22Rv1 (cell line): ENCODE measurements around the gene RAPGEF4.

Experiments
- H3K27ac ChIP-seq: fragments of 450-650 bp; 2 replicates; pipeline ENCODE4 v1.5.1; 2017
- ZFX ChIP-seq: fragments of 450-650 bp; IDR thresholded peaks from 2 replicates; pipeline ENCODE4 v1.6.1; 2017; ENCODE audit warnings: antibody characterized with exemption, borderline replicate concordance
- TF ChIP-seq, protein P1 (sequence below): fragments of 450-650 bp; IDR thresholded peaks from 2 replicates; pipeline ENCODE4 v1.5.1; 2017; ENCODE audit warnings: mild to moderate bottlenecking

RAPGEF4 gene

DNA sequence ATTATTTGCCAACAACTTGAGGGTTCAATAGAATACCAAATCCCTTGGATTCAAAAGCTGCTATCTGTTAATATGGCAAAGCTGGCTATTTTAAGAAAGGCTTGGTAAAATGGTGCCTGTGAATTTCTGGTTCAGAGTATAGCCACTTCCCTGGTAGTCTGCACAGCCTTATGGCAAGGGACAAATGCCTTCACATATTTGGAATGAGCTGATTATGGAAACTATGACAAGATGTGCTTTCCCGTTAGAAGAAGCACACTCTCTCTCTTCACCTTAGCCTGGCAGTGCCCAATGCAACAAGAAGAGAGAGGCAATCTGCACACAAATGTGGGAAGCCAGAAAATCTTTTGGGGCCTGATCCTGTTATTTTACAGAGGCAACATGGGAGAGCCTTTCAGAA, 292.5 kb downstream of the RAPGEF4 start:
- H3K27ac ChIP-seq, result no peak overlapping the region

DNA sequence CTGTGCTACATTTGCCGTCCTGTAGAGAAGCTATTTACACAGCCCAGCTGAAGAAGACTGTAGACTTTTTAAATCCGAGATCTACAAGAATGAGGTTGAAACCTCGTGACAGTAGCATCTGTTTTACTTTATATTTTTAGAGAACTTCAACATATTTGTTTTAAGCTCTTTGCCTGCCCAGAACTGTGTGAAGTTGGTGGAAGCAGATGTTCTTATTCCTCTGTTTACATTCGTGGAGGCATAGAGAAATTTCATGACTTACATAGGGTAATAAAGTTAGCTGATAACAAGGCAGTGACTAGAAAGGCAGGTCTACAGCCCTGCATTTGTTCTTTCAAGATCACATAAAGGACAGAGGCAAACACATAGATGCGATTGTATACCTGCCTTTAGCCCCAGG, 293.0 kb downstream of the RAPGEF4 start:
- no peak overlapping the region for H3K27ac ChIP-seq
- TF ChIP-seq ZFX, result no peak
- TF ChIP-seq, protein P1, sequence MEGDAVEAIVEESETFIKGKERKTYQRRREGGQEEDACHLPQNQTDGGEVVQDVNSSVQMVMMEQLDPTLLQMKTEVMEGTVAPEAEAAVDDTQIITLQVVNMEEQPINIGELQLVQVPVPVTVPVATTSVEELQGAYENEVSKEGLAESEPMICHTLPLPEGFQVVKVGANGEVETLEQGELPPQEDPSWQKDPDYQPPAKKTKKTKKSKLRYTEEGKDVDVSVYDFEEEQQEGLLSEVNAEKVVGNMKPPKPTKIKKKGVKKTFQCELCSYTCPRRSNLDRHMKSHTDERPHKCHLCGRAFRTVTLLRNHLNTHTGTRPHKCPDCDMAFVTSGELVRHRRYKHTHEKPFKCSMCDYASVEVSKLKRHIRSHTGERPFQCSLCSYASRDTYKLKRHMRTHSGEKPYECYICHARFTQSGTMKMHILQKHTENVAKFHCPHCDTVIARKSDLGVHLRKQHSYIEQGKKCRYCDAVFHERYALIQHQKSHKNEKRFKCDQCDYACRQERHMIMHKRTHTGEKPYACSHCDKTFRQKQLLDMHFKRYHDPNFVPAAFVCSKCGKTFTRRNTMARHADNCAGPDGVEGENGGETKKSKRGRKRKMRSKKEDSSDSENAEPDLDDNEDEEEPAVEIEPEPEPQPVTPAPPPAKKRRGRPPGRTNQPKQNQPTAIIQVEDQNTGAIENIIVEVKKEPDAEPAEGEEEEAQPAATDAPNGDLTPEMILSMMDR, result no peak

More for the DNA sequence above, 292.5 kb downstream of the RAPGEF4 start:
- TF ChIP-seq ZFX, result no peak
- TF ChIP-seq, protein P1, result no peak

DNA sequence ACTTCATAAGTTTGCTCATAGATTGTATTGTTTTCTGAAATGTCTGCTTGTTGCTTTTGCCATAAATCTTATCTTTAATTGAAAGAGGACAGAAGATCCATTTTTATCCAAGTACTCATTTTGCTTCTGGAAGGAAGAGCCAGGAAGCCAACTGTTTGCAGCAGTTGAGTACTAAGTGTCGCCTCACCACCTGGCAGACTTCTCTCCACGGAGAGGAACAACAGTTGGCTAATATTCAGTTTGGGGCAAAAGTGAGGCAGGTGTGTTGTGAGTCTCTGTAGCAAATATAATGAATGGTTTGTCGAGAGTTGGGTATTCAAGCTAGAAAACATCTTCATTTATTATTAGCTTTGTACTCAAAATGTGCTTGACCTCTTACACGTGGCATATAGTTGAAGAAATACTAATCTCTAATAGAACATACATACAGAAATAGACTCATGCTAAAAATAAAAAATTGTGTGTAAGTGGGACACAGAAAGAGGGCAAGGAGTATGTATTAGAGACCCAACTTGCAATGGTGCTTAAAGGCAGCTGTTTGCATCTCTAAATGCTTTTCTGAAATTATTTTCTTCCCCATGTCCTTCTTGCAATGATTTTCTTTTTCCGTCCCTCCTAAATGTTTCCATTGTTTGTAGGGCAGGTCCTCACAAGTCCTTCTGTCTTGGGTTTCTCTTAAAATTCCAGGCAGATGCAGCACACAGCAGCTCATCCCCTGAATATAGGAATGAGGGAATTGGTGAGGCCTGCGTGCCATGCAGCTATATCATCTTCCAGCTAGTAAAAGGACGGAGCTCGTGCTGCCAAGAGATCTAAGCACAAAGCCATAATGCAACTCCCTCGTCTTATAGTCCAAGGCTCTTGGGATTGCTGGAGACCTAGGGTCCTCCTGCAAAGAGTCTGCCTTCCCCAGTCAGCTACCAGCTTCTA, 295.2 kb downstream of the RAPGEF4 start:
- TF ChIP-seq, protein P1, result no peak
- TF ChIP-seq ZFX, result no peak
- no peak overlapping the region for H3K27ac ChIP-seq

DNA sequence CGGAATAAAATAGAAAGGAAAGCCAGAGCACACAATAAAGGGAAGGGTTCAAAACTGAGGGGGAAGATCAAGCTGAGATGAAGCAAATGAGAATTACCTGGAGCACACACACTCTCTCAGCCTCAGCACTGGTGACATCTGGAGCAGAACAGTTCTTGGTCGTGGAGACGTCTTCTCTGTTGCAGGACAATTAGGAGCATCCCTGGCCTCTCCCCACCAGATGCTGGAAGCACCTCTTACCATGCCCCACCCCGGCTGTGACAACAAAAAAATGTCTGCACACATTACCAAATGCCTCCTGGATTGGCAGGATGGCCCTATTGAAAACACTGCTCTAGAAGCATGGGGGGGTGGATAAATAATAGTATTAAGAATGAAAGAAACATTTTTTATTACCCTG, 296.4 kb downstream of the RAPGEF4 start:
- TF ChIP-seq, protein P1, result no peak
- TF ChIP-seq ZFX, result no peak
- H3K27ac ChIP-seq, result no peak overlapping the region

DNA sequence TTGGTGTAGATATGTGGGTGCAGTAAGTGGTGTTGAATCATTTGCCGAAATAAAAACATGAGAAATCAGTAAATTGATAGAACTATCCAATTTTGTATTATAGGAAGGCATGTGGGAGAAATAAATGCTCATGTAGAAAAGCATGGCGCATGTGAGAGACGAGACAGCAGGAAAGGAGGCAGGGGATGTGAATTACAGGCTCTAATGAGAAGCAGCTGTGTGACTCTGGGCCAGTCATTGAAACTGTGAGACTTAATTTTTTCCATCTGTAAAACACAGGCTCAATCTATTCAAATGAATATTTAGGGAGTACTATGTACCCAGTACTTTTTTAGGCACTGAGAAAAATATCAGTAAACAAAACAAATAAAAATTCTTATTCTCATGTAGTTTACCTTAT, 297.4 kb downstream of the RAPGEF4 start:
- TF ChIP-seq, protein P1, result no peak
- TF ChIP-seq ZFX, result no peak
- H3K27ac ChIP-seq, result no peak overlapping the region

DNA sequence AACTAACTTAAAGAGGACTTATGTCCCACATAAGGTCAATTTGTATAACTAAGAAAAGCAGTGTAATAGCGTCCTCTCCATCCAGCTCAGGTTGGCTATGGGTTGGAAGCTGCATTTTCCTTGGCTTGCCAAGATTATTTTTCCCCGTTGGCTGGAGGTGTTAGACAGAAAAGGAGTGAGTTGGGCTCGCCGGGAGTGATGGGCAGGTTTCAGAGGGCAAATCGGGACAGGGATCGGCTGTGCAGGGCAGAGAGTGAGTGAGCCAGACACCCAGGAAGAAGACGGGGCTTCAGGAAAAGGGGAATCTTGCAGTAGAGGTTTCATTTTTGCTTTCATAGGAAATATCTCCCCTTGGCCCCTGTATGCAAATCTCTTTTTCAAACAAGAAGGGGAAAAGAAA, 298.5 kb downstream of the RAPGEF4 start:
- TF ChIP-seq, protein P1, result no peak
- TF ChIP-seq ZFX, result no peak
- H3K27ac ChIP-seq, result no peak overlapping the region
